ENCODE results near the gene TPCN2.

The TPCN2 gene

GRCh38 chr11:69039501-69039900 lies 9.2 kb upstream of the TPCN2 start:
- no peak for DNase-seq

GRCh38 chr11:69040051-69040450 lies 8.7 kb upstream of the TPCN2 start:
- DNase-seq = no peak

GRCh38 chr11:69040581-69041260 lies 8.0 kb upstream of the TPCN2 start:
- DNase-seq = no peak

- no peak for DNase-seq
Measured at GRCh38 chr11:69041516-69041915, 7.2 kb upstream of the TPCN2 start.

GRCh38 chr11:69044111-69045013 lies 4.4 kb upstream of the TPCN2 start:
- DNase-seq = peak; percentile 73

GRCh38 chr11:69048031-69048693 lies 570 bp upstream of the TPCN2 start:
- DNase-seq = no peak

GRCh38 chr11:69049490-69049867 lies 747 bp downstream of the TPCN2 start:
- peak; percentile 31 for DNase-seq

GRCh38 chr11:69050592-69051380 lies 2.1 kb downstream of the TPCN2 start:
- no peak for DNase-seq

GRCh38 chr11:69051381-69052342 lies 2.9 kb downstream of the TPCN2 start:
- no peak for DNase-seq

GRCh38 chr11:69052343-69053168 lies 3.8 kb downstream of the TPCN2 start:
- no peak for DNase-seq

GRCh38 chr11:69053169-69053477 lies 4.4 kb downstream of the TPCN2 start:
- DNase-seq = no peak

GRCh38 chr11:69053546-69054396 lies 5.0 kb downstream of the TPCN2 start:
- no peak for DNase-seq

GRCh38 chr11:69054397-69055211 lies 5.9 kb downstream of the TPCN2 start:
- no peak for DNase-seq

GRCh38 chr11:69055212-69055586 lies 6.5 kb downstream of the TPCN2 start:
- no peak for DNase-seq

- peak; percentile 87 for DNase-seq
Measured at GRCh38 chr11:69055598-69056516, 7.1 kb downstream of the TPCN2 start.

- no peak for DNase-seq
Measured at GRCh38 chr11:69057236-69057635, 8.5 kb downstream of the TPCN2 start.

- DNase-seq = no peak
Measured at GRCh38 chr11:69057801-69058200, 9.1 kb downstream of the TPCN2 start.
